Stimulated activated CD4-positive, alpha-beta T cell treated with anti-CD3 and anti-CD28 coated beads, TNF-alpha, amount 100 ng/mL, for 48 hours (primary cell): ENCODE measurements around the gene KRT72.
A peak's percentile ranks its signal among the peaks of the same experiment; 100 is the strongest.

Source experiments
- DNase-seq, 3 donors: peaks; one replicate each; pipeline ENCODE4 v3.0.0-alpha.2; 2020; ENCODE audit warnings: low read depth in 3 of 3

Gene KRT72

DNA sequence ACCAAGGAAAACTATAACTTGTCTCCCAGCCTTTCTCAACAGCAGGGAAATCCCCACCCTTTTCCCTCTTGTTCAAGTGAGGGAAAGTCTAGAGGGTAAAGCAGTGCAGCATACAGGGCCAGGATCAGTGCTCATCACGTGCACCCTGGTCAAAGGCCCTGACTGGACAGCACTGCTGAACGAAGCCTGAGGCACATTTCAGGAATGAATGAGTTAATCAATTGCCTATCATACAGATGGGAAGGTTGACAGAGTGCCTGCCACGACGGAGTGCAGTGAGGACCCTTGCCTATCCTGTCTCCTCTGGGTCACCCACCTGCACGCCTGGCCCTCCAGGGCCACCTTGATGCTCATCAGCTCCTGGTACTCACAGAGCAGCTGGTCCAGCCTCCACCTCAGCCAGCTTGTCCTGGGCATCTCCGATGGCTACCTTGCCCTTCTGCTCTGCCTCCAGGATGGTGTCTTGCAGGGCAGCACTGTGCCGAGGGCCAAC, 28.8 kb upstream of the KRT72 start:
- DNase-seq: no peak

DNA sequence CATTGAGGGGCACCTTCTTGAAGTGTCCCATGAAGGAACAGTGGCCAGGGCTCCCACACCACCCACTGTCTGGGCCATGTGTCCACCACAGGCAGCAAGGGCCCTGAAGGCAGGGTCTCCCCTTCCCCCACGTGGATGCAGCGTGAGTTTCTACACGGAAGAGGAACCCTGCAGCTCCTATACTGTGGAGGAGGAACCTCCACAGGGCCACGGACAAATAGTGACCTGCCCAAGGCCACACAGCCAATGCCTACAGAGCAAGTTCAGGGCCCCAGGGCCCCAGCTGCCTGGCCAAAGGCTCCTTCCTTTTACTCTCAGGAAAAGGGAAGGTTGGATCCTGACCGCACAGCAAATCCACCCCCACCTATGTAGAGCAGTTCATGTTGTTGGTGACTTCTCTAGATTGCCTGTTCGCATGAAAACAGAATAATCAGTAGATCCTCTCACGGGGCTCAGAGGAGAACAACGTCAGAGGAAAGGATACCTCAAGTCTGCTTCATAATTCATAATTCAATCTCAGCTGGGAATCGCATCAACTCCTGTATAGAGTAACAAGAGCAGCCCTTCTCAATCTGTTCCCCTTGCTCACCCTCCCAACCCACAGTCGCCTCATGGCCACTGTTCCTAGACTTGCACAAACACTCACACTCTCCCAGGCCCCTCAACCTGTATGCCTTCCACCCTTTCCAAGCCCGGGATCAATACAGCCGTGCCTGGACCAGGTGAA, 28.2 kb upstream of the KRT72 start:
- no peak for DNase-seq

DNA sequence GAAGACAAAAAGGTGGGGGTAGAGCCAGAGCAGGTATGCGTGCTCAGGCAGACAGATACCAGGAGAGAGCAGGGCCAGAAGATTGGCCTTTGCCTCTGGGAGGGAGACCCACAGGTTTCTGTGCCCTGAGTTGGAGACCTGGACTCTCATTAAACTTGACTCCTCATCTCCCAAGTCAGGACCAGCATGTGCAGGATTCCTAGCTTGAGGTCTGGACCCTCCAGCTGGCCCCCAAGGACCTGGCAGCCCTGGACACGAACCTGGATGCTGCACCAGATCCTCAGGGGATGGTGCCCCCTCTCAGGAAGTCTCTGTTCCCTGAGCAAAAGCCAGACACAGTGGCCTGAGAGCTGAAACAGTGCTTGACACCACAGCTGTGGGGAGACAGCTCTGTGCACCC, 27.6 kb upstream of the KRT72 start:
- no peak for DNase-seq

DNA sequence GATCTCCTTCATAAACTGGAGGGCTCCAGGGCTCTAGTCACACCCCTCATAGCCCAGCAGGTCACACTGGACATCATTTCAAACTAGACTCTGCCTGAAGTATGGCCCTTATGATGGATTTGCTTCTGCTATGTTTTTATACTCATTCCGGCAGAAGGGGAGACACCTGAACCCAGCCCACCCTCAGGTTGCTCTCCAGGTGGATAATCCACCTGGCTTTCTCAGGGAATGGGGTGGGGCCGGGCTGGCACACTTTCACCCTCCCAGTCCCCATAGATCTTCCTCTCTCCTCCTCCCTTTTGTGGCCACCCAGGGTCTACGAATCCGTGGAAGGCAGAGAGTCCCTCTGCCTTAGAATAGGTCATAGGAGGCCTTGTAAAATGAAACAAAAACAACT, 26.8 kb upstream of the KRT72 start:
- DNase-seq: no peak

DNA sequence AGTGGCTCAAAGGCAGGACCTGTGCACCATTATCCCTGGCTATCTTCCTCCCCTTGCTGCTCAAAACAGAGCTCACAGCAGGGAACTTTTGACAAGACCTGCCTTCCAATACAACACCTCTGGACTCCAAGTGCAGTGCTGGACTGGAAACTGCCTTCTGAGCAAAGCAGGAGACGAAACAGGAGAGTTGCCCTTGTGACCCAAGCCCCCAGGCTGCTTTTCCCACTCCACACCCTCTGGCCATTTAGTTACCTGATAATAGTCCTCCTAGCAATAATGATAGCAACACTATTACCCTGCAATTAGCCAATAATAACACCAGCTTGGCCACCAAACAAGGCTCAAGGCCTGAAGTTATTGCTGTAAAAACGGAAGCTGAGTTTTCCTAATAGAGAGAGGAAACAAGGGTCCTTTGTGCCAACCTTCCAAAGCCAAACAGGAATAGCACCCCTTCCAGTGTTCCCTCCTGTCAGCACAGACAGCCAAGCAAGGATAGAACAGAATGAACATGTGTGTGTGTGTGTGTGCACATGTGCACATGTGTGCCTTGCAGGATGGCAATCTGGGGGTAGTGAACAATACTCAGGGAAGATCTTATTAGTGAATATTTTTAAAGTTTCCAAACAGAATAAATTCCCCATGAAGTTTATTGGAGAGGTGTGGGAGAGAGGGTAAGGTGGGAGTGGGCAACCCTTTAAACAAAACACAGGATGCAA, 26.3 kb upstream of the KRT72 start:
- DNase-seq: no peak

DNA sequence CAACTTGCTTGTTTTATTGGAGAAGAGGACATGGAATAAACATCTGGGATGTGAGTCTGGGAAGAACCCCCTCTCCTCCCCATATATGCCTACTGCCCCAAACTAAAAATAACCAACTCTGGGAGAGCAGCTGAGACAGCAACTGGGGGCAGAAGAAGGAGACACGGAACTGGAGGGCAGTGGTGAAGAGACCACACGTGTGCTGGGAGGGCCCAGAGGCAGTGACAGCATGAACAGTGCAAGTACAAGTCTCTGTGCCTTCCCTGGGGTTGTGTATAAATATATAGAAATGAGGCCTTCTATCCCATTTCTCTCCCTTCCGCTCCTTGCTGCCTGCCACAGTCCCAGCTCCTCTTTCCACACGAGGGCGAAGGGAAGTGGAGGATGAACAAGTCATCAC, 21.1 kb upstream of the KRT72 start:
- DNase-seq: no peak

DNA sequence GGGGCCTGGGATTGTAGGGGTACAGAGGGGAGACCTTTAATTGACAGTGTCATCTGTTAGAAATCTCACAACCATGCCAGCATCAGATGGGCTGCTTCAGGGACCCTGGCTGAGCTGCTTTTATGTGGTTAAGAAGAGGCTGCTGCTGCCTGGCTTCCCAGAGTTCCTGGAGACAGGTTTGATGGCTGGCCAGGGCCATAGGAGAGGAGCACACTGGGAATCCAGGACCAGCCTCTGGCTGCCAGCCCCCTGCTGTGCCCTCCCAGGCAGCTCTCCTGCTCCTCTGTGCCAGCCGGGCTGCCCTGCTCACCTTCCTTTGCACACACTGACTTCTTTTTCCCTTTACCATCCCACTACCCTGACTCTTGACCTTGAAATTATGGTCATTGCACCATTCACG, 17.6 kb upstream of the KRT72 start:
- no peak for DNase-seq

DNA sequence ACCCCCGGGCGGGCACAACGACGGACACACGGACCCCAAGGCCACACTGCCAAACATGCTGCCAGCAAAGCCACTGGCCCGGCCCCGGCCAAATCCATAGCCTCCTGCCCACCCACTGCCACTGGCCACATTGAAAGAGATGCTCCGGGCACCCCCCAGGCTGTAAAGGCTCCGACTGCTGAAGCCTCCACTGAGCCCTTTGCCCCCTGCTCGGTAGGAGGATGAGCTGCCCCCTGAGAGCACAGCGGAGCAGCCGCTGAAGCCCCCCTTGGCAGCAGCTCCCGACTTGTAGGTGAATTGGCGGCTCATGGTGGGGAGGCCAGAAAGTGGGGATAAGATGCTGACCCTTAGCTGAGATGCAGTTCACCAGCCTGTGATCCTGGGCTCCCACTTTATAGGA, 17.0 kb upstream of the KRT72 start, which contains the start of gene KRT73:
Gene KRT73 (minus strand): TSS at position 344 of the 400 bp plus-strand sequence. CDS start 35 bp downstream, at position 309.
- no peak for DNase-seq

DNA sequence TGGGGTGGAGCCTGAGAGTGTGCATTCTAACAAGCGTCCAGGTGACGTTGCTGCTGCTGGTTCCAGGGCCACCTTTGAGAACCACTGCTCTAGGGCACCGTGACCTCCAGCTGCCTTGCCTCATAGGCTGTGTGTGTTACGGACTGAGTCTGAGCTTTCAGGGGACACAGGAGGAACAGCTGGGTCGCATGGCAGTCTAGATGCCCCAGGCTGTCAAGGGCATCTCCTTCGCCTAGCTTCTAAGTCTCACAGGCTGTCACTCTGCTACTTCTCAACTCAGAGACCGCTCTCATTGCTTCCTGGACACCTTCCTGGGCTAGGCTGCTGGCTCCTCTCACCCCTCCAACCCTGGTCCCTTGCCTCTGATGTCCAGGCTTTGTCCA, 16.1 kb upstream of the KRT72 start:
- no peak for DNase-seq

DNA sequence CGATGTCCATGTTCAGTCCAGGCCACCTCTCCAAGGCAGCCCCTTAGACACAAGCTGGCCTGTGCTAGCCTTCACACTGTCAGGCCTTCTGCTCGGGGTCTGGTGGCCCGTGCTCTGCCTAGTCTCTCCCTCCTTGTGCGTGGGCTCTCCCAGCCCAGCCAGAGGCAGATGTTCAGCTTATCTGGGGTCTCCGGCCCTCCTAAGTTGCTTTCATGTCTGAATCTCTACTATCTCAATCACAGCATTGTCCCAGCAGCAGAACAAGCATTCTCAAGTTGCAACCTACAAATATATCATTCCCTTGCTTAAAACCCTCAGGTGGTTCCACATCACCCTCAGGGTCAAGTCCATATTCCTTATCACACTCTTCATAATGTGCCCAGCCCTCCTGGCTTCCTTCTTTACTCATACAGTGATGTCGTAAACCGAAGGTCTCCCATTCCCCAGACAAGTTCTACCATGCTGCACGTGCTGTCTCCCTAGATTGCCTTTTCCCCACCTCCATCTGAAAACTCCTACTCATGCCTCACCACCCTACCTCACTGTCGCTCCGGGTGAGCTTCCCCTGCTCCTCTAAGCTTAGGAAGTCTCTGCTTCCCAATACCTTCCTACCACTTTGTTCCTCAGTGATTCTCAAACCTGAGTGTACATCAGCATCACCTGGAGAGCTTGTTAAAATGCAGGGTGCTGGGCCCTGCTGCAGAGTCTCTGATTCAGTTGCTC, 15.6 kb upstream of the KRT72 start:
- no peak for DNase-seq

DNA sequence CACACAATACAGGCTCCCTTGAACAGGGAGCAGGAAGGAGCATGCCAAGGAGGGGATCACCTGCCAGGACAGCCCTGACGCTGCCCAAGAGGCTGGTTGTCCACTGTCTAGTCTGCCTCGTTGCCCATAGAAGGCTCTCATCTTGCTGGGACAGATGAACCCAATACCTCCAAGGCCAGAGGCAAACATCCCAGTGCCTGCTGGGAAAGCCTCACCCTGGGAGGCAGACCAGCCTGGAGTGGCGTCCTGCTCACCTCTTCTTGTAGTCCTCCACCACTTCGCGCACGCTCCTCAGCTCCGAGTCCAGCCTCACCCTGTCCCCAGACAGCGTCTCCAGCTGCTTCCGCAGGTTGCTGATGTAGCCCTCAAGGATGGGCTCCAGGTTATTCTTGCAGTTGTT, 14.6 kb upstream of the KRT72 start:
- DNase-seq: no peak

DNA sequence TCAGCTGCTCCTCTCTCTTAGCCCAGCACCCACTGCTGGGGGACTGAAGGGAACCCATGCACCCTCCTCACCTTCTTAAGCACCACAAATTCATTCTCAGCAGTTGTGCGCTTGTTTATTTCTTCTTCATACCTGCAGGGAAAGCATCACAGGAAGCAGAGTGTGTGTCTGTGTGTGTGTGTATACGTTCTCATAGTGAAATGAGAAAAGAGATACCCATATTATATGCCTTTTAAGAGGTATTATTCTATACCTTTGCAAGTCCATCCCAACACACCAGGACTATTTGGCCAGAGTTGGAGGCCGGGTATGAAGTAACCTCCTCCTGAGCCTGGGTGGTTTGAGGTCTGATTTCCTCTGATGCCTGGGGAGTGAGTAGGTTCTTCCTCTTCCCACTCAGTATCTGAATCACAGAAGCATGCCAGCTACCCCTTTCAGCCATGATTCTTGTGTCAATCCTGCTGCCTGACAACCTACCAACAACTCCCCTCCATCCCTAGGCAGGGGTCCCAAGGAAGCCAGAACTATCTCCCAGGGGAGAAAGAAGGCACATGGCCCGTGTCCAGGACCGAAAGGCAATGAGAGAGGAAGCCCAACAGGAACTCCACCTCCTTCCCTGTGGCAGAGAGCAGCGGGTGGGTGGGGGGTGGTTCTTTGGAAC, 14.1 kb upstream of the KRT72 start:
- DNase-seq: peak in 1 of 3 donors; percentile 17

DNA sequence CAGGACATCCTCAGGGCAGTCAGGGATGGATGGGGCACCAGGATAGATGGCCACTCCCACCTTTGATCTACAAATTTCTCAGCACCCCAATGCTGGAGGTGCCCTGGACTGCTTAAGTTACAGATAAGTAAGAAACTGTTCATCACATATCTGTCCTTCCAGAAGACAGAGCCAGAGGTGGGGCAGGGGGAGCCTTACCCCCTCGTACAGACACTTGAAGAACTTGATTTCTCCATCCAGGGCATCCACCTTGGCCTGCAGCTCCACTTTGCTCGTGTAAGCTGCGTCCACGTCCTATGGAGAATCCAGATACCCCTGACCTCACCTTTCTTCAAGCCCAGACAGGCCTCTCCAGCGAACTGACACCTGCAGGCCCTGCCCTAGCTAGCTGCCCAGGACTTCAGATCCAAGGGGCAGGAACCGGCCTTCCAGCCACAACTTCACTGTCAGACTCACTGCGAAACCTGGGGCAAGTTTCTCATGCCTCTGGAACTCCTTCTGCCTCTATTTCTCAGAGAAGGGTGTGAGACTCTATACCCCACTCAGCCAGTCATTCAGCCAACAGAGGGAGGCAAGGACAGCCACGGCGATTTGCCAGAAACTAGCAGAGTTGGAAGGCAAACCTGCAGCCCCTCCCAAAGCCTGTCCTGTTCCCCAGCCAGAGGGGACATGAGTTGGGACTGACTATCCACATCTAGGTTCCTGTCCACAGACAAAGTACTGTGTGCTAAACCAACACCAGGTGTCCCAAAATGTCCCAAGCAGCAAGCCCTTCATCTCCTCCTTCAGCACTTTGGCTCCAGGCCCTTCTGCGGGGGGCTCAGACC, 13.3 kb upstream of the KRT72 start:
- DNase-seq: no peak

DNA sequence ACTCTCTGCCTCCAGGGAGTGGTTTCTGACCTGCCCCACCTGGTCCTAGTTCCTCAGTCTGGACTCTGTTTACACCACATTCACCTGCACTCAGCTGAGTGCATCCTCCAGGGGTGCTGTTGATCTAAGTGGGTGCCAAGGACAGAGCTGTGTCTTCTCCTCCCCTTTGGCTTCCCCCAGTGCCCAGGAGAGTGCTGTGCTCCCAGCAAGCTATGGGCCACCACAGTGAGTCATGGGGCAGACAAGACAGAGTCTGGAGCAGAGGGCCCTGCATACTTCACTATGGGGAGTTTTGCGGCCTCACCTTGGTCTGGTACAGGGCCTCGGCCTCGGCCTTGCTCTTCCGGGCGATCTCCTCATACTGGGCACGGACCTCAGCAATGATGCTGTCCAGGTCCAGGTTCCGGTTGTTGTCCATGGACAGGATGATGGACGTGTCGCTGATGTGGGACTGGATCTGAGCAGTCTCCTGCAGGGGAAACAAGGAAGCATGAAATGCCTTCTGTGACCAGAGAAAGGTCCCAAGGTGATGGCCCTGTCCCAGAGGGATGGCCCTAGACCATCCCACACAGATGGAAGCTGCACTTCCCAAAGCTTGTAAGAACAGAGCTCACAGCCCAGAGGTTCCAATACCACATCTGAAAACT, 12.2 kb upstream of the KRT72 start:
- DNase-seq: no peak

DNA sequence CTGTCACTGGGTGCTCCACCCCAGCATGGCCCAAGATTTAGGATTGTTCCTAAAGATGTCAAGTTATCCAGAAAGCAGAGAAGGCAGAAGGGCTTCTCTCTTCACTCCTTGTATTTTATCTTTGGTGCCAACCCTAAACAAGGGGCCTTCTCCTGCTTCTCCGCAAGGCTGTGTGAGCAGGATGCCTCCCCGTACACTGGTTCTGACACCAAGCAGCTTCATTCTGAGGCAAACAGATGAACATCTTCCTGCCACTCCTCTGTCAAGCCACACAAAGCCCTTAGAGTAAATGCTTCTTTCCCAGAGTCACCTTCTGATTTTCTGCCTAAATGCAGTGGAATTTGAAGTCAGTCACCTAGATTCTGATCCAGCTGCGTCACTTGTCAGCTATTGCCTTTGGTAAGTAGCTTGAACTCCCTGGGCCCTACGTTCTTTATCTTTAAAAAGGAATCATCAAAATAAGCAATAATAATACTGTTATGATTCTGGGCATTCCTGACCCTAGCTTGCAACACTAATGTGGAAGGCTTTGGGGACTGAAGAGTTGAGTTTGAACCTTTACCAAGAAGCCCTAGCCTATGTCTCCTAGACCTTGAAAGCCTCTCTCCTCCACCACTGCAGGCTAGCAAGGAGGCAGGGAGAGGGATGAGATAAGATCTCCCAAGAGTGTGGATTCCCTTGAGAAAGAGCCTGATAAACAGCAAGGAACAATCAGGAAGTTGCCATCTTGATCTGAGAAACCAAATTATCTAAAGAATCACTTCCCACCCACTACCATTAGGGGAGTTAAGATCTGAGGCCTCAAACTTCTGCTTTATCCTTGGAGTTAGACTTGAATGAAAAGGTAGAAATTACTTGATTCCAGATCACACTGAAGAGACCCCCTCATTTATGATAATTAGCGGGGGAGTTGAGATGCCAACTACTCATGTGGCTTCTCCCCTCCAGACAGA, 11.4 kb upstream of the KRT72 start:
- no peak for DNase-seq

DNA sequence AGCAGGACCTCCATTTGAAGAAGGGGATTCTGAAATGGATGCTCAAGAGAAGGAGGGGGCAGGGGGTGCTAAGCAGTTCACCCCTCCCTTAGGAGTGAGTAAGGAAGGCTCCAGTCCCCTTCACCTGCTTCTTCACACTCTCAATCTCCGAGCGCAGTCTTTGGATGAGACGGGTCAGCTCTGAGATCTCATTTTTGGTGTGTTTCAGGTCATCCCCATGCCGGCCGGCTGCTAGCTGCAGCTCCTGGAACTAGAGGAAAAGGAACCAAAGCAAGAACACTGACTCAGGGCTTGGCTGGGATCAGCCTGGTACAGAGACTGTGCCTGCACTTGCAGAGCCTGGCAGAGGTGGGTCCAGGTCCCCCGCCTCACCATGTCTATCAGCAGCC, 9.8 kb upstream of the KRT72 start:
- DNase-seq: no peak

DNA sequence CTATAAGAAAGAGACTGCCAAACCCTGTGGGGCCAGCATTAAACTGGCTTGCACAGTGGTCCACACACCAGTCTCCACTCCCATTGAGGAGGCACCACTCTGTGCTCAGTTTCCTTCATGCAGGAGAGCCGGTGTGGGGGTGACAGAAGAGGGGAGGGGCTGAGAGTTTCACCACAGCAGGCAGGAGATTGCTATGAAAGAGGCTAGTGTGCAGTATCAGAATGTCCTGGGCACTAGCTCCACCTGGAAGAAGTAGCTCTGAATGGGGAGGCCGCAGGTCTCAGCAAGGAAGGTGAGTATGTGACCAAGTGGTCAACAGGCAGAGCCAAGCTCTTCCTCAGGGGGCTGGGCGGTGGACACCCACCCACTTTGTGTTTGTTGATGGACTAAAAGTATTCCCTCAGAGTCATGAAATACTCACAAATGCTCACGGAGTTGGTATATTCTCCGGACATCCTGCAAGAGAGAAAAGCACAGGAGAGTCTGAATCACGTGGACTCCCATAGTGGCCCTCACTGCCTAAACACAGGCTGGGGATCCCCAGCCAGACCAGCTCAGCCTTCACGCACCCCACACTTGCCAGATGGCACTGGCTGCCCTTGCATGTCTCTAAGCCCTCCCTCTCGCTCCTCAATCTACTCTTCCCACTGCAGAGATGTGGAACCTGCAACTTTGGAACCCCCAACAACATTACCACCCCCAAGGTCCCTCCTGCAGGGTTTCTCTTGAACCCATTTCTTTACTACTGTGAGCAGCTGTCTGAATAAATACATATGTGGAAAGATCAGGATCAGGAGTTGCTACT, 7.8 kb upstream of the KRT72 start:
- DNase-seq: no peak

DNA sequence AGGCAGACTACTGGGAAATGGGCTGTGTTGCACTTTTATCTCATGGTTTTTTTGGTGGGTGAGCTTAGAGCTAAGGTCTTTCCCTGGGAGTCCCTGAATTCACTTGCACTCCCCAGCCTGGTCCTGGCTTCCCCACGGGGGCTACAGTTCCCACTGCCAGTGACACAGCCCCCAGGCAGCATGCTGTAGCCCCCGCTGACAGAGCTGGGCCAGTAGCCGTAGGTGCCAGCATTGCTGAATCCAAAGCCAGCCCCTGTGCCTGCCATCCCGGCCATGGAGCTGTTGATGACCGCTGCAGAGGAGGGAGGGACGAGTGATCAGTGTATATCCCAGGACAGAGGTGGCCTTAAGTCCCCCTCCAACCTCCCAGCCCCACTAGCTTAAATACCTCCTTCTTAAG, 6.9 kb upstream of the KRT72 start:
- no peak for DNase-seq

DNA sequence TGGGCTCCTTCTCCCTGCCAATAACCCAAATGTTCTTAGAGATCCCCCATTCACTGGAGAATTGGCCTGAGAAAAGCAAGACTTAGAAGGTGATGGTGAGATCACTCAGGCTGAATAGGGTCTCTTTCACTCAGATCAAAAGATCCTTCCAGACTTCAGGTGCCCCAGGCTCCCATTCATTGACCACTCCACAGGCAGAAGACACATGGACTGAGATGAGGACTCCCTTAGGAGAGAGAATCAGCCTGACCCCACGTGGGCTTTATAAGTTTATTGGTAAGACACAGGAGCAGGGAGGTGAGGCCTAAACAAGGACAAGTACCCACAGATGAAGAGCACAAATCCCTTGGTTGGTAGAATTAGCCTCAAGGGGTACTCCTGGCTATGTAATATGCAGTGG, 6.1 kb upstream of the KRT72 start:
- no peak for DNase-seq
